CD4-positive, alpha-beta T cell treated with Interleukin-4 for 1 hour (primary cell): Measurements from ENCODE around the gene PDE4D.
"Not testable (repeated sequence)": the region's sequence is repeated elsewhere in the genome, so short reads cannot be mapped to it uniquely, and the experiment has no call there.

Source experiments
- DNase-seq, 2 donors: peaks; one replicate each; pipeline ENCODE4 v3.0.0-alpha.2; 2020 to 2022

Gene PDE4D

GRCh38 chr5:59092758-59093157 lies 800.8 kb downstream of the PDE4D start:
- no peak for DNase-seq

- no peak for DNase-seq
These were observed 801.6 kb downstream of the PDE4D start for GRCh38 chr5:59091965-59092364.

- no peak for DNase-seq
These were observed 803.2 kb downstream of the PDE4D start for GRCh38 chr5:59090323-59090722.

- no peak for DNase-seq
These were observed 803.8 kb downstream of the PDE4D start for GRCh38 chr5:59089767-59090166.

GRCh38 chr5:59088546-59088945 lies 805.0 kb downstream of the PDE4D start:
- no peak for DNase-seq

GRCh38 chr5:59086024-59086423 lies 807.5 kb downstream of the PDE4D start:
- DNase-seq = no peak

- DNase-seq = no peak
These were observed 811.8 kb downstream of the PDE4D start for GRCh38 chr5:59081693-59082092.

GRCh38 chr5:59079622-59080620 lies 813.6 kb downstream of the PDE4D start:
- DNase-seq = no peak

- DNase-seq = no peak
These were observed 821.6 kb downstream of the PDE4D start for GRCh38 chr5:59071755-59072549.

GRCh38 chr5:59069438-59070079 lies 824.0 kb downstream of the PDE4D start:
- DNase-seq = no peak

- DNase-seq = no peak
These were observed 825.4 kb downstream of the PDE4D start for GRCh38 chr5:59067956-59068656.

- no peak for DNase-seq
These were observed 827.0 kb downstream of the PDE4D start for GRCh38 chr5:59066367-59067163.

GRCh38 chr5:59065554-59065953 lies 828.0 kb downstream of the PDE4D start:
- DNase-seq = no peak

- DNase-seq = no peak
These were observed 829.2 kb downstream of the PDE4D start for GRCh38 chr5:59064293-59064692.

GRCh38 chr5:59062986-59063683 lies 830.4 kb downstream of the PDE4D start:
- DNase-seq = no peak

GRCh38 chr5:59061377-59061776 lies 832.1 kb downstream of the PDE4D start:
- DNase-seq = no peak

GRCh38 chr5:59058969-59059687 lies 834.4 kb downstream of the PDE4D start:
- DNase-seq = no peak

- DNase-seq = no peak
These were observed 835.3 kb downstream of the PDE4D start for GRCh38 chr5:59058237-59058636.

GRCh38 chr5:59056599-59056998 lies 836.9 kb downstream of the PDE4D start:
- DNase-seq = not testable (repeated sequence)

GRCh38 chr5:59055745-59056448 lies 837.6 kb downstream of the PDE4D start:
- no peak for DNase-seq
